G401 (cell line): ENCODE results near the gene DAPK3. TPM values are rescaled to one million over a fixed set of nuclear protein-coding genes. Genes with fewer than 3 reads are reported as not detected.
A peak's percentile ranks its signal among the peaks of the same experiment; 100 is the strongest.
"Not testable (repeated sequence)": the region's sequence is repeated elsewhere in the genome, so short reads cannot be mapped to it uniquely, and the experiment has no call there.

Source experiments
- DNase-seq: peaks from one replicate; pipeline ENCODE4 v3.0.0-alpha.2; 2015; ENCODE audit warnings: low spot score
- in situ Hi-C: cut with HindIII; loops from 2 replicates; pipeline ENCODE4 v1.10.0; 2016; ENCODE audit warnings: low sequenced_read_pairs, mixed read lengths
- total RNA-seq: library from RNA; depleted of rRNA; stranded (reverse); fragments of >200 nt; shearing (Covaris generic); gene quantifications from 2 replicates; pipeline ENCODE4 v1.2.3, GENCODE V29; 2014; rRNA removed

The DAPK3 gene
- 171 and 247 TPM in 2 replicates for total RNA-seq

DNA sequence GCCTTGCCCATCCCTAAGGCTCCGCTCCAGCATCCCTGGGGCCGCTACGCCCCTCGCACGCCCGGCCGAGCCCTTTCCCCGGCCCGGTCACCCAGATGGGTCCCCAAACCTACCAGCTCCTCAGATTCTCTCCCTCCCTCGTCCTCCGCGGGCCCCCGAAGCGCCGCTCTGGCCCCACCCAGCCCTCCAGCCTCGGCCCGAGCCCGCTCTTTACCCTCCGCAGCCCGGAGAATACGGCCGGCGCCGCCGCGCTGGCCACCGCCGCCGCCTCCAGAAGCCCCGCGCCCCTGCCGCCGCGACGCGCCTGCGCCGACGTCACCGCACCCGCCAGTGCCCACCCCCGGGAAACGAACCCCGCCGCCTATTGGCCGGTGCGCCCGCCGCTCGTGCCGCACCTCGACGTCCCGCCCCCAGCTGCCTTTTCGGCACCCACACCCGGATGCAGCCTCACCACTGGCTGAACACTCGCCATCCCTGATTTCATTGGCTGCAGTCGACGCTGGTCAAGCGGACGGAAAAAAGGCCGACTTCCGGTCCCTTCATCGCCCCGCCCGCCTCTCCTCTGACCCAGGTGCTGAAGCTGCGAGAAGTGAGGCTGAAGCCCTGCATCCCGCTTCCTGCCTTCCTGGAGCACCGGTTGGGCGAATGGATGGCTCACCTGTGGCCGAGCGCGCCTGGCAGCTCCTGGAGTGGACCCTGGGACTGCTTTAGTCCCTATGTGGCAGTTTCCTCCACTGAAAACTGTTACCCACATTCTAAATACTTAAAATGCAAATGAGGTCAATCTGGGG, at the start of gene DAPK3:
DAPK3 (minus strand) TSS at position 292 of the 791 bp plus-strand sequence. CDS start 1,364 bp downstream, outside the sequence.
- in situ Hi-C loops = no loop called here
- peak; percentile 99 for DNase-seq

DNA sequence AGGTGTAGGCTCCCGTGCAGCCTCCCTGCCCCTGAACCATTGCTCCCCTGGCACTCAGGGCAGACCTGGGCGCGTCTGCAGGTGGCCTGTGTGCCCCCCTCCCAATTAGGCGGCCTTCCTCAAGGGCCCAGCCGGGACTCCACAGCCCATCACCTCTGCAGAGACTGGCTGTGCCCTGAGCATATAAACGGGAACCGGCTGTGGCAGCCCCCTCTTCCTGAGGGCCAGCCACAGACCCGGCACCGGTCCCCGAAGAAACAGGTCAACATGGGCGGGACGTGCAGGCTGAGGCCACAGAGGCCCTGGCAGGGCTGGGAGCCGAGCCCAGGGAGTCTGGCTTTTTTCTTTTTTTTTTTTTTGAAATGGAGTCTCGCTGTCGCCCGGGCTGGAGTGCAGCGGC, 48.7 kb upstream of the DAPK3 start:
- in situ Hi-C loops = no loop called here
- DNase-seq = no peak

DNA sequence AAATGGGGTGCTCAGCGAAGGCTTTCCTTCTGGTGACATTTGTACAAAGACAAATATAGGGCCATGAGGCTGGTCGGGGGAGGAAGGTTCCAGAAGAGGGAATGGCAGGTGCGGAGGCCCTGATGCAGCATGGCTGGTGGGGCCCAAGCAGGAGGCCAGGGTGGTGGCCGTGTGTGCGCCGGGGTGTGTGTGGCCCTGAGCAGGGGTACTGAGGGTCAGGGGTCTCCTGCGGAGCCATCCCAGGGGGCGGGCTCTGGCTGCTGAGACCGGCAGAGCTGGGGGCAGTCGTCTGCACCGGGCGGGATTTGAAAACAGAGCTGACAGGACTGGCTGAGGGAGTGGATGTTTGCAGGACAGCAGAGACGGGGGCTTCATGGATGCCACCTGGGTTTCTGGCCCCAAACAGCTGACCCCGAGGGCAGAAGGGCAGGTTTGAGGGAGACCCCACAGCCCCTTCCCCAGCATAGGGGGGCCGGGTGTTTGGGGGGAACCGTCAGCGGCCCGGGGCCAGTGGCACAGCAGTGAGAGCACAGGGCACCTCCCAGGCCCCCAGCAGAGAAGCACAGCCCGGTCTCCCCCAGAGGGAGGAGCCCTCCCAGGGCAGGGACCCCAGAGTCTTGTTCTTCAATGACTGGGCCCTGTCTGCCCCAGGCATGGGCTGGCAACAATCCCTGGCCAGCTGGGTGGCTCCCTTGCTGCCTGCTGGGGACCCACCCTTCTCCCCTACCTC, 48.0 kb upstream of the DAPK3 start:
- no peak for DNase-seq
- in situ Hi-C loops = no loop called here

DNA sequence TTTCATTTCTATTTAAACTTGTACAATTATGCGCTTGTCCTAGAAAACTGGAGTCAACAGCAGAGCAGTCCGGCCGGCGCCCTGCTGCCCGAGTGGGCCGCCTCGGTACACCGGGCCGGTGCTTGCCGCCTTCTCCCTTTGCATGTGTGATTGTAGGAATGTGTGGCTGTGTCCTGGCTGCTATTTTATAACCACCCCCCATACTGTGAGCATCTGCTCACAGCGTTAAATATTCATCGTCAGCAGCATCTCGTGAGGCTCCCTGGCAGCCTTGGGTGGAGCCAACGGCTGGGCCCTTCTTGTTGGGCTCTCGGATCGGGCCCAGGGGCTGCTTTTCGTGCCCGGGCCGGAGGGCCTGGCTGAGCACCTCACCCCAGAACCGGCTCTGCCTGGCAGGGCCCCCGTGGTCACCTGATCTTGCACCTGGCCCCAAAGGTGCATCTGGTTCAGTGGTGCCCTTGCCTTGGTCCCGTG, 47.3 kb upstream of the DAPK3 start:
- DNase-seq = peak; percentile 73
- in situ Hi-C loops = no loop called here

DNA sequence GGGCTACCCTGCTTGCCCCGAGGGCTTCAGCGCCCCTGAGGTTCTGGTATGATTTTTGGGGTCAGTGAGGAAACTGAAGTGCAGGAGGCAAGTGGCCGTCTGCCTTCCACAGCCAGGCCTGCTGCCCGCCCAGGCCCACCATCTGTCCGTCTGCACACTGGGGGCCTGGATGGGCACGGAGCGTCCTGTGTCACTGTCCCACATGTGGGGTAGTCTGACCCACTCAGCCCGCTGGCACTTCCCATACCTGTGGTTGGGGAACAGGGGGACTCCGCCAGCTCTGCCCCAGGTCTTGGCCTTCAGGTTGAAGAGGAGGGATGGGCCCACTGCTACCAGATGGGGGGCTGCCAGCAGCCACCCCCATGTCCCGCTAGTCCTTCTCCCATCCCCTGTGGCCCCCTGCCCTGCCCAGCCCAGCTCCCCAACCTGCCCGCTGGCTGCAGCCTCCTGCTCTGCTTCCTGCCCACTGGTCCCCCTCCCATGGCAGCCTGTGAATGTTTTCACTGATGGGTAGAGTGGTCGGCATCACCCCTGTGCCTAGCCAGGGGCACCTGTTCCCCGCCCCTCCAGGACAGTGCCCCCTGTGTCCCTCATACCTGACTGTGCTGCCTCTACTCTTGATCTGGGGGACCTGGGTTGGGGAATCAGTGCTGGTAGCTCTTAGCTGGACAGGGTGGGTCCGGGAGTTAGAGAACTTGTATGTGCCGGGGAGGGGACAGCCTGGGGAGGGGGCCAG, 46.2 kb upstream of the DAPK3 start:
- DNase-seq = no peak
- in situ Hi-C loops = no loop called here

DNA sequence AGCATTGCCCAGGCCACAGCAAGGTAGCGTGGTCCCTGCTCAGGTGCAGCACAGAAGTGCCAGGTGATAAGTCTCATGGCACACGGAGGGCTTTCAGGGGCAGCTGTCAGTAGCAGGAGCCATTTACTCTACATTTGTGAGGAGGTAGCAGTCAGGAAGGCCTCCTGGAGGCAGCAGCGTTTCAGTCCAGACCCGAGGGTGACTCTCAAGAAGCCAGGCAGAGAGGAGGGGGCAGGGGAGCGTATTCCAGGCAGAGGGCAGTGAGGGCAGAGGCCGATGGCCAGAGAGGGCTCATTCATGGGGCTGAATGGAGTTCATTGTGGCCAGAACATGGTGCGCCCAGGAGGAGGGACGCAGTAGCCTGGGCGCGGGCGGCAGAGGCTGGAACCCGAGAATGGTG, 45.6 kb upstream of the DAPK3 start:
- in situ Hi-C loops = no loop called here
- no peak for DNase-seq

DNA sequence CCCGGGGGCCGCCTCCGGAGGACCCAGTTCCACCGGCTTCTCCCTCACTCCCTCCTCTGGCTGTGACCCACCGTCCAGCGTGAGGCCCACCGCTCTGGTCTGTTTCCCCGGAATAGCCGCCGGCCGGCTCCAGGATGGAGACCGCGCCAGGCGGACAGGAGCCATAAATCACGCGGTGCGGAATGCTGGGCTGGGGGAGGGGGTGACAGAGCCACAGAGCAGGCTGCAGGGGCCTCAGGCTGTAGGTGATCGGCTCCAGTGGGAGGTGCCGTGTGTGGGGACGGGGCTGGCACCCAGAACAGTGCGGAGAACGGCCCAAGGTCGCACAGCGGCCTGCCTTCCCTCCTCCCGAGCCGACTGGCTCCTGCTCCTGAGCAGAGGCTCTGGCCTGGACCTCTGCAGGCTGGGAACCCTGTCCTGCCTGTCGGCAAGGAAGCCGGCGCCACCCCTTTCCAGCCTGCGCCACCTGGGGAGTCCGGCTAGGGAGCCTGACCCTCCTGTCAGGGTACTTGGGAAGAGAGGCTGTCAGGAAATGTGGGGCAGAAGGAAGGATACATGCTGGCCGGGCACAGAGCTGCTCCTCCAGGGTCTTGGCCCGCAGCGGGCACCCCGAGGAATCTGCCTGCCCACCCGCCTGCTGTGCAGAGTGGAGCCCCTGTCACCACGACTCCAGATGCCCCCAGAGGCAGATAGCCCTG, 45.0 kb upstream of the DAPK3 start:
- in situ Hi-C loops = no loop called here
- no peak for DNase-seq

DNA sequence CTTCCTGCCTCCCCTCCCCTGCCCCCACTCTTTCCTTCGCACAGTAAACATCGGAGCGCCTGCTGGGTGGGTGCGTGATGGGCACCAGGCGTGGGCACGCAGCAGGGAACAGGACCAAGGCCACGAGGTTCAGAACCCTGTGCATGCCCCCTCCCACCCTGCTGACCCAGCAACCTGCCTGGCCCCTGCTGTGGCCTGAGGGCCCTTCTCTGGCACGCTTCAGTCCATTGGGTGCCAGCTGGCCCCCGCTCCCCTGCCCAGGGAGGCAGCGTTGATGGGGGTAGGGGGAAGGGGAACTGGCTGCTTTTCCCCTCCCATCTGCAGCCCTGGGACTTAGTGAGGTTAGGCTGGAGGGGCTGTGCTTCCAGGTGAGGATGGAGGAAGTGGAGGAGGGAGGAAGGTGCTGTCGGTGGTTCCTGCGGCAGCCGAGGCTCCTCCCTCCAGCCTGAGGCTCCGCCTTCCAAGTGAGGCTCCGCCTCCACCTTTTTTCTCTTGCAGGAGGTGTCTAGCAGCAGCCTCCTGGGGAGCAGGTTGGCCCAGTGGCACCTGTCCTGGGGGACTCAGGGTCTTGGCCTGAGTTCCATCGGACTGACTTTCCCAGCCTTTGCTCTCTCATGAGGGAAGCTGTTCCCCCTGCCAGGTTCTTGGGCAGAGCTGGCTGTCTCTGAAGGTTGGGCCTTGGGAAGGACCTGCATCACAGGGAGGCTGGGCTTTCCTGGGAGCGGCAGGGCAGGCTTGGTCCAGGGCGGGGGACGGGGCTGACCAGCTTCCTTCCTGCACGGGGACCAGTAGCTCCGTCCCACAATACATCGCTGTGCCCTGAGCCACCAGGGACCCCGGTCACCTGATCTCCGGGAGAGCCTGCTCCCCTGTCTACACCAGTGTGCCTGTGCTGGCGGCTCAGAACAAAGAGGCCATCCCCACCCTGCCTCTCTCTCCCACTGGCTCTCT, 43.9 kb upstream of the DAPK3 start:
- DNase-seq = peak; percentile 81
- in situ Hi-C loops = no loop called here

DNA sequence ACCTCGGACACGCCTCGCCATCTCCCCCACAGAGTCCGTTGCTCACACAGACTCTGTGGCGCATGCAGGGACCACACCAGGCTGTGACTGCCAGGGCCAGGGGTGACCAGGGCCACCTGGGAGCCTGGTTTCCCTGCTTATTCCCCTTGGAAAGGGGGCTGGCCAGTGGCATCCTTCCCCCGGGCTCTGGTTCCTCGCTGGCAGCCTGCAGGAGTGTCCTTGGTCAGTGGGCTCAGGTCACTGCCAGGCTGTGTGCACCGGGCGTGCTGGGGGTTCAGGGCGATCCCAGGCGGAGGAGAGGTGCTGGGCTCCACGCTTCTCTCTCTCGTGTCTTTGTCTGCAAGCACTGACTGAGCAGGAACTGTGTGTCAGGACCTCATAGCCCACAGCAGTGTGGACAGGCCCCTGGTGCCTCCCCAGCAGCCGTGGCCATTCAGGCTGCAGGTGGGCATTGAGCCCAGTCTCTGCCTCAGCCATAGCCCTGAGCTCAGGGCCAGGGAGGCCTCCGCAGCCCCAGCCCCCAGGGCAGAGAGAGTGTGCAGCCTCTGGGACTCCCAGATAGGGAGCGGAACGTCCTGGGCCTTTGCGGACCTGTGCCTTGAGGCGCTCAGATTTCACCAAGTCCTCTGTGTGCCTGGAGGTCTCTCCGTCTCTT, 43.1 kb upstream of the DAPK3 start:
- in situ Hi-C loops = no loop called here
- no peak for DNase-seq

DNA sequence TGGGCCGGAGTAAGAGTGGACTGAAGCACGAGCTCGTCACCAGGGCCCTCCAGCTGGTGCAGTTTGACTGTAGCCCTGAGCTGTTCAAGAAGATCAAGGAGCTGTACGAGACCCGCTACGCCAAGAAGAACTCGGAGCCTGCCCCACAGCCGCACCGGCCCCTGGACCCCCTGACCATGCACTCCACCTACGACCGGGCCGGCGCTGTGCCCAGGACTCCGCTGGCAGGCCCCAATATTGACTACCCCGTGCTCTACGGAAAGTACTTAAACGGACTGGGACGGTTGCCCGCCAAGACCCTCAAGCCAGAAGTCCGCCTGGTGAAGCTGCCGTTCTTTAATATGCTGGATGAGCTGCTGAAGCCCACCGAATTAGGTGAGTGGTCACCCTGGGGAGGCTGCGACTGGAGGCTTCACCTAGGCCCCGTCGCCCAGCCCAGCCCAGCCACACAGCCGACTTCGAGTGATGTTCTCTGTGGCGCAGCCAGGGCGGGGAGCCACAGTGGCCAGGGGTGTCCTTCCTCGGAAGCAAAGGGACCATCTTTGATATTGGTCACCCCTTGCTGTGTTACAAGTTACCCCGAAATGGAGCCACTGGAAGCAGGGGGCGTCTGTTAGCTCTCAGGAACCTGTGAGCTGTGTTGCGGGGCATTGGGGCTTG, 42.2 kb upstream of the DAPK3 start:
- in situ Hi-C loops = no loop called here
- no peak for DNase-seq

DNA sequence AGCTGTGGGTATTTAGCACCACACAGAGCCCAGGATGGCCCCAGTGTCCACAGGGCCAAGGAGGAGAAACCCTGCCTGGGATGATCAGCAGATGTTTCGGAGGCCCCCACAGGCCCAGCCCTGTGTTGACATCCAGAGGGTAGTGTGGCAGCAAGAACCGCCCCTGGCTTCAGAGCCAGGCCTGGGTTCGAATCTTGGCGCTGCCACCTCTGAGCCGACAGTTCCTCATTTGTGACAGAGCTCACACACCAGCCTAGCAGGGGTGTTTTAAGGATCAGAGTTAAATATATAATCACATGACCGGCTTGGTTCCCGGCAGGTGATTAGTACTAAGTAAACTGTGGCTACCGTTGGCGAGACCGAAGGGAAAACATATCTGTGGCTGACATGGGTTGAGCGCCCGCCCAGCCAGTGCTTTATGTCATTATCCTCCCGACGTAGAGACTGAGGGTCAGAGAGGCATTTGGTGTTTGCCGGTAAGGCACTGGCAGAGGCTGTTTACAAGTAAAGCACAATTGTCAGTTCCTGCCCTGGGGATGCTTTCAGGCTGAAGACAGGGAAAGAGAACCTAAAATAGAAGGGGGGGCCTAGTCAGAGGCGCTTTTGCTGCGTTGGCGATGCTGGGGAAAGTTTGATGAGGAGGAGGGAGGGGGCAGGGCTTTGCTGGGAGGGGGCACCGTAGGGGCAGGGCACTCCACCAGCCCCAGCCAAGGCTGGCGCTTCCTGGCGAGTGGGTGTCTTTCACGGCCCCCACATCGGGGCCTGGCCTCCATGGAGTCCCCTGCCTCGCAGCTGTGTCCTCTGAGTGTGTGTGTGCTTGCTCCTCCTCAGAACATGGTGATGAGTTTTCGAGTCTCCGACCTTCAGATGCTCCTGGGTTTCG, 41.4 kb upstream of the DAPK3 start:
- in situ Hi-C loops = no loop called here
- no peak for DNase-seq

DNA sequence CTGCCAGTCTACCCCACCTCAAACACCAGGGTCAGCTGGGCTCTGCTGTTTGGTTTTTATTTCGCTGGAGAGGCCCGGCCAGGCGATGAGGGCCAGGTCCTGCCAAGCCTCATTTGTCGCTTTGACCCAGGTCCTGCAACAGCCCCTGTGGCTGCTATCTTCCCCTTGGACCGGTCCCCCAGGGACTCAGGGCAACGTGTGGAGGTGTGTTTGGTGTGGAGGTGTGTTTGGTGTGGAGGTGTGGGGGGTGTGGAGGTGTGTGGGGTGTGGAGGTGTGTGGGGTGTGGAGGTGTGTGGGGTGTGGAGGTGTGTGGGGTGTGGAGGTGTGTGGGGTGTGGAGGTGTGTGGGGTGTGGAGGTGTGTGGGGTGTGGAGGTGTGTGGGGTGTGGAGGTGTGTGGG, 40.5 kb upstream of the DAPK3 start:
- in situ Hi-C loops, DNase-seq: not testable (repeated sequence)

DNA sequence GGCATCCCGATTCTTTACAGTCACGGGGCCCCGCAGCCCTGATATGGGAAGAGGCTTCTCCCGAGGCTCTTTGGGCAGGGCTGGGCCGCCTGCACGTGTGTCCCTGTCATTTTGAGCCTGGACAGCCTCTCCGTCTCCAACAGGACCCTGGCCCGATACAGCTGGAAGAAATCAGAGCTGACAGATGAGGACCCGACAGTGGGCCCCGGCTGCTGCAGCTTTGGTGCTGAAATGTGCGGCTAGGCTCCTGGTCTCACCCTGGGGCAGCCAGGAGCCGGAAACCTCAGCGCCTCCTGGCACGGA, 39.9 kb upstream of the DAPK3 start:
- no peak for DNase-seq
- in situ Hi-C loops = no loop called here

DNA sequence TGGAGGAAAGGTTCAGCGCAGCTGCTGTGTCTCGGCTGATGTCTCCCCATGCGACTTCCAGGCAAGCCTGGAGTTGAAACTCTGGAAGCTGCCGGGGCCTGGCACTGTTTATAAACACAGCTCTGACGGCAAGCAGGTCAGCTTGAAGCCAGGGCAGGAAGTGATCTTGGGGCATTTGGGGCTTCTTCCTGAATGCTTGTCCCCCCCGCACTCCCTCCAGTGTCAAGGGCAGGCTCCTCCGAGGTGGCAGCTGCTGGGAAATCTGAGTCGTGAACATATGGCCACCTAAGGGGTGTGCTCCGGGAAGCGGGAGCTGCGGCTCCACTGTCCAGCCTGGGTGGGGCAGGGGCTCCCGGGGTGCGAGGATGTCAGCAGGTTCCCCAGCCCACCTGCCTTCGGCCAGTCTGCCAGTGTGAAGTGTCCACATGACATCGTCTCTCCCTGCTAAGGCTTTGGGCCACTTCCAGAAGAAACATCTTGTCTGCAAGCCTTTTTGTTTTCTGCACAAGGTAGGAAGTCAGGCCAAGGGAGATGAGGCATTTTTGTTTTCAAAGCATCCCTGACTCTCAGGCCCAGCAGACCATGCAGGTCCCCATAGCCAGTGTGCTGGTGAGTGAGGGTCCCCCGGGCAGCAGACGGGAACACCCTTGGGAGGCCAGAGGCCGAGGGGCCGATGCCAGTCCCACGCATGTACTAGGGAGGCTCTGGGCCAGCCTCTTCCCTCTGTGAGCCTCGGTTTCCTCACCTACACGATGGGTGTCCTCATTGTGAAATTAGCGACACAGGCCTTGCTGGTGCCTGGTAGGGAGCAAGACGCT, 39.3 kb upstream of the DAPK3 start:
- DNase-seq = peak; percentile 81
- in situ Hi-C loops = no loop called here

DNA sequence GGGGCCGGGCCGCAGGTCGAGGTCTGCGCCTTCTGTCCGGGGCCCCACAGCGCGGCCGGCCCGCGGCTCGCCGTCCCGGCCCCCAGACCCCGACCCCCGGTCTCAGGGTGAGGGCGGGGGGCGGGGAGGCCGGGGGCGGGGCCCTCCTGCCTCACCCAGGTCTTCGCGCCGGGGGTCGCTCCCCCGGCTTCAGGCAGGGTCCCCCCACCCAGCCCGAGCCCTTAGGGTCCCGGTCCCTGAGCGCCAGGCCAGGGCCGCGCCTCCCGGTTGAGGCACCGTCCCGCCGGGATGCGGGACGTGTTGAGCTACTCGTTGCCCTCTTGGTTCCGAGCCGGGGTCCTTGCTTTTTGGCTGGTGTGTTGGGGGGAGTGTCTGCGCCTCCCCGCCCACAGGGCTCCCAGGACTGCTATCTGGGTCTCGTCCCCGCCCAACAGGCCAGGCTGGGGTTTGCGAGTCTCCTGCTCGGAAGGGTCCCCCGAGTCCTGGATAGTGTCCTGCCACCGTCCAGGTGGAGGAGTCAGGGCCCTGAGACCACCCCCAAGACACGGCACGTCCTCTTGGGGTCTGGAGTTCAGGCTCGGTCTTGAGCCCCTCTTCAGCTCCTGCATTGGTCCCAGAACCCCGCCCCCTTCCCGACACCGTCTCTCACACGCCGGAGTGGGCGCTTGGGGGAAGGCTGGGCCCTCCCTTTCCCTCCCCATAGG, 37.1 kb upstream of the DAPK3 start:
- DNase-seq = peak; percentile 14
- in situ Hi-C loops = no loop called here
